Karpas-422 (cell line): Measurements from ENCODE around the gene XRN2. TPM values are rescaled to one million over a fixed set of nuclear protein-coding genes. Genes with fewer than 3 reads are reported as not detected.
"Not testable (repeated sequence)": the region's sequence is repeated elsewhere in the genome, so short reads cannot be mapped to it uniquely, and the experiment has no call there.

ENCODE experiments used
- DNase-seq: peaks from one replicate; pipeline ENCODE4 v3.0.0-alpha.2; 2015
- H2AFZ ChIP-seq: fragments of 200-600 bp; sonication (generic); 2 replicates; pipeline ENCODE4 v1.6.1; 2014; ENCODE audit warnings: antibody characterized with exemption, low read length, mixed read lengths
- H3K27ac ChIP-seq: fragments of 200-600 bp; sonication (generic); 2 replicates; pipeline ENCODE4 v1.5.1; 2014; ENCODE audit warnings: mild to moderate bottlenecking, low read length, moderate library complexity
- H3K27me3 ChIP-seq: fragments of 200-600 bp; sonication (generic); 2 replicates; pipeline ENCODE4 v1.6.1; 2014; ENCODE audit warnings: low read length, mixed read lengths
- H3K36me3 ChIP-seq: fragments of 200-600 bp; sonication (generic); 2 replicates; pipeline ENCODE4 v1.6.1; 2014; ENCODE audit warnings: low read length, mixed read lengths; ENCODE audit not compliant: insufficient read depth
- H3K4me1 ChIP-seq: fragments of 200-600 bp; sonication (generic); 2 replicates; pipeline ENCODE4 v1.6.1; 2014; ENCODE audit warnings: mild to moderate bottlenecking, low read length, mixed read lengths
- H3K4me2 ChIP-seq: fragments of 200-600 bp; sonication (generic); 2 replicates; pipeline ENCODE4 v1.6.1; 2014; ENCODE audit warnings: low read length, low read depth, mild to moderate bottlenecking; ENCODE audit not compliant: poor library complexity, severe bottlenecking
- H3K4me3 ChIP-seq: fragments of 200-600 bp; sonication (generic); 2 replicates; pipeline ENCODE4 v1.5.1; 2014; ENCODE audit warnings: mild to moderate bottlenecking, antibody characterized with exemption, low read length, mixed read lengths
- H3K79me2 ChIP-seq: fragments of 200-600 bp; sonication (generic); 2 replicates; pipeline ENCODE4 v1.6.1; 2014; ENCODE audit warnings: mild to moderate bottlenecking, low read length, mixed read lengths
- H3K9ac ChIP-seq: fragments of 200-600 bp; sonication (generic); 2 replicates; pipeline ENCODE4 v1.6.0; 2014; ENCODE audit warnings: low read length
- H3K9me2 ChIP-seq: fragments of 200-600 bp; sonication (generic), shearing (Covaris generic); replicated peaks from 2 replicates; pipeline ENCODE4 v1.6.0; 2014; ENCODE audit warnings: mild to moderate bottlenecking, low read length, moderate library complexity; ENCODE audit not compliant: insufficient read depth
- H3K9me3 ChIP-seq: fragments of 300-700, 200-600 bp; sonication (generic); 2 replicates; pipeline ENCODE4 v1.6.1; 2014; ENCODE audit warnings: low read length, mixed read lengths
- H4K20me1 ChIP-seq: fragments of 200-600 bp; sonication (generic); 2 replicates; pipeline ENCODE4 v1.6.1; 2014; ENCODE audit warnings: mild to moderate bottlenecking, antibody characterized with exemption, low read length, low read depth; ENCODE audit not compliant: insufficient read depth
- total RNA-seq: library from RNA; depleted of rRNA; stranded (reverse); fragments of >200 nt; shearing (Covaris generic); gene quantifications from 2 replicates; pipeline ENCODE4 v1.2.3, GENCODE V29; 2014; ENCODE audit warnings: low replicate concordance

Gene XRN2
- total RNA-seq, 1 experiment from 2014 or later: 55.6 TPM

GRCh38 chr20:21360705-21361104 is 57.6 kb downstream of the XRN2 start:
- H2AFZ ChIP-seq: no peak overlapping the region
- H3K27me3 ChIP-seq: no peaks in the 10 kb centered on the region
- no peak for DNase-seq
- H3K4me3 ChIP-seq: no peak overlapping the region
- H3K4me1 ChIP-seq: no peaks in the 10 kb centered on the region
- H3K9me3 ChIP-seq: no peaks in the 10 kb centered on the region
- no peaks in the 10 kb centered on the region for H4K20me1 ChIP-seq
- H3K27ac ChIP-seq: no peak overlapping the region
- no peak overlapping the region for H3K9ac ChIP-seq
- H3K79me2 ChIP-seq: peaks cover 32% of the 10 kb centered on the region
- H3K36me3 ChIP-seq: peaks cover 51% of the 10 kb centered on the region; the same call in 1 of the 2 replicates
- no peak overlapping the region for H3K4me2 ChIP-seq
- H3K9me2 ChIP-seq: no peaks in the 10 kb centered on the region

GRCh38 chr20:21361266-21361665 is 58.1 kb downstream of the XRN2 start:
- no peak overlapping the region for H3K9ac ChIP-seq
- H3K79me2 ChIP-seq: peaks cover 32% of the 10 kb centered on the region
- H3K4me2 ChIP-seq: no peak overlapping the region
- no peak overlapping the region for H2AFZ ChIP-seq
- DNase-seq: no peak
- H3K4me1 ChIP-seq: no peaks in the 10 kb centered on the region
- H3K27me3 ChIP-seq: no peaks in the 10 kb centered on the region
- H3K4me3 ChIP-seq: no peak overlapping the region
- peaks cover 50% of the 10 kb centered on the region; the same call in 1 of the 2 replicates for H3K36me3 ChIP-seq
- no peaks in the 10 kb centered on the region for H3K9me2 ChIP-seq
- no peak overlapping the region for H3K27ac ChIP-seq
- H4K20me1 ChIP-seq: no peaks in the 10 kb centered on the region
- no peaks in the 10 kb centered on the region for H3K9me3 ChIP-seq

GRCh38 chr20:21364413-21364812 is 61.3 kb downstream of the XRN2 start:
- Histone ChIP-seq H3K4me1 (peaks cover 9% of the 10 kb centered on the region), H3K9me2 (no peaks in the 10 kb centered on the region), H3K79me2 (peaks cover 43% of the 10 kb centered on the region), H3K9me3 (no peaks in the 10 kb centered on the region), H4K20me1 (no peaks in the 10 kb centered on the region), H3K4me3 (no peak overlapping the region), H3K4me2 (no peak overlapping the region), H2AFZ (no peak overlapping the region), H3K27ac (no peak overlapping the region), H3K36me3 (peaks cover 50% of the 10 kb centered on the region), H3K27me3 (no peaks in the 10 kb centered on the region), H3K9ac (no peak overlapping the region)
- no peak for DNase-seq

GRCh38 chr20:21365771-21366170 is 62.6 kb downstream of the XRN2 start:
- no peak overlapping the region for H2AFZ ChIP-seq
- H4K20me1 ChIP-seq: no peaks in the 10 kb centered on the region
- H3K9me3 ChIP-seq: no peaks in the 10 kb centered on the region
- H3K9me2 ChIP-seq: no peaks in the 10 kb centered on the region
- H3K4me3 ChIP-seq: no peak overlapping the region
- H3K79me2 ChIP-seq: peaks cover 54% of the 10 kb centered on the region
- no peak overlapping the region for H3K4me2 ChIP-seq
- H3K9ac ChIP-seq: no peak overlapping the region
- H3K4me1 ChIP-seq: peaks cover 23% of the 10 kb centered on the region
- DNase-seq: no peak
- H3K36me3 ChIP-seq: peaks cover 43% of the 10 kb centered on the region
- no peaks in the 10 kb centered on the region for H3K27me3 ChIP-seq
- H3K27ac ChIP-seq: no peak overlapping the region

- not testable (repeated sequence) for DNase-seq, H3K9ac ChIP-seq, H3K4me2 ChIP-seq, H3K9me3 ChIP-seq, H2AFZ ChIP-seq, H3K9me2 ChIP-seq, H4K20me1 ChIP-seq, H3K27ac ChIP-seq, H3K4me3 ChIP-seq, H3K27me3 ChIP-seq
- Histone ChIP-seq H3K36me3 (peaks cover 43% of the 10 kb centered on the region), H3K4me1 (peaks cover 28% of the 10 kb centered on the region), H3K79me2 (peaks cover 55% of the 10 kb centered on the region)
Measured at GRCh38 chr20:21366273-21366672, 63.1 kb downstream of the XRN2 start.

- no peaks in the 10 kb centered on the region for H4K20me1 ChIP-seq
- no peak overlapping the region for H3K9ac ChIP-seq
- H3K9me2 ChIP-seq: no peaks in the 10 kb centered on the region
- H3K79me2 ChIP-seq: peaks cover 68% of the 10 kb centered on the region
- H3K4me1 ChIP-seq: peaks cover 33% of the 10 kb centered on the region
- H3K27ac ChIP-seq: no peak overlapping the region
- no peak overlapping the region for H2AFZ ChIP-seq
- no peaks in the 10 kb centered on the region for H3K9me3 ChIP-seq
- peaks cover 32% of the 10 kb centered on the region for H3K36me3 ChIP-seq
- H3K4me3 ChIP-seq: no peak overlapping the region
- no peak overlapping the region for H3K4me2 ChIP-seq
- no peak for DNase-seq
- H3K27me3 ChIP-seq: no peaks in the 10 kb centered on the region
Measured at GRCh38 chr20:21368791-21369190, 65.7 kb downstream of the XRN2 start.

GRCh38 chr20:21371193-21371592 is 68.1 kb downstream of the XRN2 start:
- Histone ChIP-seq H3K4me2 (peak overlapping the region; percentile 52), H3K9ac (no peak overlapping the region), H2AFZ (no peak overlapping the region), H3K4me1 (peaks cover 33% of the 10 kb centered on the region), H3K27ac (peak overlapping the region; percentile 70), H3K9me3 (no peaks in the 10 kb centered on the region), H4K20me1 (no peaks in the 10 kb centered on the region), H3K4me3 (peak overlapping the region; percentile 8; the same call in 1 of the 2 replicates), H3K79me2 (peaks cover 81% of the 10 kb centered on the region), H3K27me3 (no peaks in the 10 kb centered on the region), H3K36me3 (peaks cover 26% of the 10 kb centered on the region), H3K9me2 (no peaks in the 10 kb centered on the region)
- peak; percentile 65 for DNase-seq

GRCh38 chr20:21372016-21372415 is 68.9 kb downstream of the XRN2 start:
- no peak overlapping the region for H3K9ac ChIP-seq
- no peak for DNase-seq
- H3K4me3 ChIP-seq: no peak overlapping the region
- H3K4me2 ChIP-seq: no peak overlapping the region
- H3K9me3 ChIP-seq: no peaks in the 10 kb centered on the region
- H3K4me1 ChIP-seq: peaks cover 33% of the 10 kb centered on the region
- no peak overlapping the region for H3K27ac ChIP-seq
- no peak overlapping the region for H2AFZ ChIP-seq
- H3K9me2 ChIP-seq: no peaks in the 10 kb centered on the region
- peaks cover 86% of the 10 kb centered on the region for H3K79me2 ChIP-seq
- peaks cover 22% of the 10 kb centered on the region for H3K36me3 ChIP-seq
- no peaks in the 10 kb centered on the region for H3K27me3 ChIP-seq
- H4K20me1 ChIP-seq: no peaks in the 10 kb centered on the region

GRCh38 chr20:21373436-21373835 is 70.3 kb downstream of the XRN2 start:
- Histone ChIP-seq H2AFZ (no peak overlapping the region), H3K4me3 (no peak overlapping the region), H3K9ac (no peak overlapping the region), H3K4me2 (no peak overlapping the region), H3K79me2 (peaks cover 90% of the 10 kb centered on the region), H3K9me3 (no peaks in the 10 kb centered on the region), H3K27me3 (no peaks in the 10 kb centered on the region), H3K4me1 (peaks cover 31% of the 10 kb centered on the region), H4K20me1 (no peaks in the 10 kb centered on the region), H3K36me3 (peaks cover 10% of the 10 kb centered on the region), H3K9me2 (no peaks in the 10 kb centered on the region), H3K27ac (no peak overlapping the region)
- DNase-seq: no peak
